K562 (cell line): ENCODE measurements around the gene ADIPOR2. TPM values are rescaled to one million over a fixed set of nuclear protein-coding genes. Genes with fewer than 3 reads are reported as not detected.
A peak's percentile ranks its signal among the peaks of the same experiment; 100 is the strongest.

Experiments
- BHLHE40 ChIP-seq: IDR thresholded peaks from 2 replicates; pipeline ENCODE4 v1.6.1; 2011; ENCODE audit warnings: low read length, improper control_type of control experiment
- FOXP4 ChIP-seq: sonication (generic); formaldehyde crosslinking; IDR thresholded peaks from 2 replicates; pipeline ENCODE4 v1.8.0; 2022; ENCODE audit warnings: mild to moderate bottlenecking, missing genetic modification reagents, borderline replicate concordance
- GTF2B ChIP-seq: IDR thresholded peaks from 2 replicates; pipeline ENCODE4 v1.6.1; 2011; ENCODE audit not compliant: insufficient read length; ENCODE audit errors: extremely low read depth
- MAZ ChIP-seq, 2 experiments: fragments of 450-650 bp in 1 of 2; sonication (generic) in 1 of 2; formaldehyde crosslinking; IDR thresholded peaks in 1 of 2; conservative IDR thresholded peaks in 1 of 2; 2 replicates each; pipeline versions ENCODE4 v1.4.0 to v1.5.0; 2020; ENCODE audit warnings: mild to moderate bottlenecking in 1 of 2, missing genetic modification reagents in 1 of 2
- MNT ChIP-seq, 2 experiments: fragments of 450-650 bp; conservative IDR thresholded peaks; 2 replicates each; pipeline ENCODE4 v1.6.1; 2017; ENCODE audit warnings: mild to moderate bottlenecking in 2 of 2, moderate library complexity in 2 of 2
- NELFE ChIP-seq: IDR thresholded peaks from 2 replicates; pipeline ENCODE4 v1.6.1; 2011; ENCODE audit warnings: mild to moderate bottlenecking; ENCODE audit not compliant: insufficient read depth, insufficient read length
- NRF1 ChIP-seq, 2 experiments: fragments of 450-650 bp; IDR thresholded peaks in 1 of 2; conservative IDR thresholded peaks in 1 of 2; 2 replicates each; pipeline ENCODE4 v1.6.1; 2014; ENCODE audit warnings: mild to moderate bottlenecking in 2 of 2
- PML ChIP-seq: IDR thresholded peaks from 2 replicates; pipeline ENCODE4 v1.6.1; 2012; ENCODE audit warnings: low read length, inconsistent platforms
- POLR2AphosphoS5 ChIP-seq: IDR thresholded peaks from 2 replicates; pipeline ENCODE4 v1.6.1; 2011; ENCODE audit warnings: mild to moderate bottlenecking, low read depth, low read length, moderate library complexity; ENCODE audit not compliant: control insufficient read depth, insufficient read depth
- RBM17 ChIP-seq: fragments of 200-400 bp; formaldehyde crosslinking; IDR thresholded peaks from 2 replicates; pipeline ENCODE4 v1.6.1; 2017; ENCODE audit warnings: low read depth, mild to moderate bottlenecking, low read length, borderline replicate concordance
- RBM22 ChIP-seq: fragments of 200-400 bp; formaldehyde crosslinking; IDR thresholded peaks from 2 replicates; pipeline ENCODE4 v1.6.1; 2018; ENCODE audit warnings: low read length, low read depth; ENCODE audit not compliant: poor library complexity, severe bottlenecking
- RNF2 ChIP-seq: sonication (generic); IDR thresholded peaks from 2 replicates; pipeline ENCODE4 v1.6.1; 2016
- SNIP1 ChIP-seq: fragments of 450-650 bp; IDR thresholded peaks from 2 replicates; pipeline ENCODE4 v1.7.1; 2017; ENCODE audit warnings: low read depth, mild to moderate bottlenecking
- SOX6 ChIP-seq: fragments of 450-650 bp; IDR thresholded peaks from 2 replicates; pipeline ENCODE4 v1.6.1; 2014; ENCODE audit warnings: mild to moderate bottlenecking
- STAG1 ChIP-seq: sonication (generic); formaldehyde crosslinking; IDR thresholded peaks from 2 replicates; pipeline ENCODE4 v1.5.0; 2020; ENCODE audit warnings: missing genetic modification reagents, borderline replicate concordance
- STAT5A ChIP-seq: IDR thresholded peaks from 2 replicates; pipeline ENCODE4 v1.6.1; 2012; ENCODE audit warnings: low read length, inconsistent platforms, borderline replicate concordance
- SUPT5H ChIP-seq: fragments of 450-650 bp; IDR thresholded peaks from 2 replicates; pipeline ENCODE4 v1.6.1; 2016
- TRIM28 ChIP-seq: fragments of 450-650 bp; IDR thresholded peaks from 2 replicates; pipeline ENCODE4 v1.6.1; 2017
- U2AF1 ChIP-seq: fragments of 200-400 bp; formaldehyde crosslinking; optimal IDR thresholded peaks from 2 replicates; pipeline ENCODE3; 2017; ENCODE audit warnings: mild to moderate bottlenecking, low read depth, low read length, moderate library complexity
- ZBTB7A ChIP-seq: IDR thresholded peaks from 2 replicates; pipeline ENCODE4 v1.6.1; 2011; ENCODE audit warnings: low read depth, mild to moderate bottlenecking, low read length, moderate library complexity, borderline replicate concordance; ENCODE audit not compliant: control insufficient read depth
- ZC3H4 ChIP-seq: sonication (generic); formaldehyde crosslinking; IDR thresholded peaks from 2 replicates; pipeline ENCODE4 v1.9.0; 2021; ENCODE audit warnings: missing genetic modification reagents, borderline replicate concordance
- ZFP36 ChIP-seq: fragments of 150-350 bp; IDR thresholded peaks from 2 replicates; pipeline ENCODE4 v1.6.1; 2018; ENCODE audit warnings: low read length, low read depth; ENCODE audit not compliant: partially characterized antibody
- ZKSCAN1 ChIP-seq: fragments of 150-350 bp; IDR thresholded peaks from 2 replicates; pipeline ENCODE4 v1.6.1; 2016; ENCODE audit warnings: low read depth, low read length
- ZNF146 ChIP-seq: IDR thresholded peaks from one replicate; pipeline ENCODE4 v1.6.1; 2018; ENCODE audit warnings: missing compliant biosample characterization; ENCODE audit not compliant: unreplicated experiment
- ZNF174 ChIP-seq: fragments of 250-450 bp; sonication (Bioruptor Pico); IDR thresholded peaks from 2 replicates; pipeline ENCODE4 v1.4.0; 2020; ENCODE audit warnings: mild to moderate bottlenecking
- ZNF354B ChIP-seq: fragments of 250-450 bp; sonication (Bioruptor Pico); IDR thresholded peaks from 2 replicates; pipeline ENCODE4 v1.4.0; 2020
- ZNF695 ChIP-seq: fragments of 450-650 bp; formaldehyde crosslinking; IDR thresholded peaks from 2 replicates; pipeline ENCODE4 v1.4.0; 2020; ENCODE audit warnings: mild to moderate bottlenecking, moderate library complexity
- ZZZ3 ChIP-seq: fragments of 450-650 bp; IDR thresholded peaks from 2 replicates; pipeline ENCODE4 v1.6.1; 2016; ENCODE audit warnings: antibody characterized with exemption, mild to moderate bottlenecking, moderate library complexity
- polyA plus RNA-seq, 8 experiments: library from polyadenylated mRNA; depleted of rRNA in 4 of 8; stranded (reverse) in 5 of 8; unstranded in 3 of 8; fragments of >200 nt; fragmentation: Nextera tagmentation in 2 of 8; fragmentation: Illumina TruSeq in 1 of 8; extraction: Ambion mirVana in 2 of 8; extraction: Trizol in 1 of 8; gene quantifications; 2 replicates each; pipeline versions ENCODE4 v1.2.1 to v1.2.3, GENCODE V29; 2011 to 2014; ENCODE audit warnings: inconsistent platforms in 1 of 8, missing spikeins in 1 of 8
- total RNA-seq, 7 experiments: library from RNA; depleted of rRNA in 6 of 7; stranded (reverse); fragments of >200 nt in 6 of 7; fragmentation: Illumina TruSeq in 2 of 7; extraction: Trizol in 2 of 7; gene quantifications; 2 replicates each; pipeline versions ENCODE4 v1.2.1 to v1.2.3, GENCODE V29; 2011 to 2021; ENCODE audit warnings: low replicate concordance in 1 of 7

The ADIPOR2 gene
- total and polyA plus RNA-seq, 9 of the 15 experiments (the other 6 are each of a cell fraction or from before 2014, with no cell fraction given), result 10.9 to 63.5 (median 46.0) TPM

GRCh38 chr12:1690578-1691122 is at the start of gene ADIPOR2 (continued):
- TF ChIP-seq MNT (conservative IDR thresholded peaks at IDR 0.05), result peak; percentile 71 to 87
- peak; percentile 65; the same call in 1 of the 2 replicates for TF ChIP-seq POLR2AphosphoS5
- no peak for TF ChIP-seq ZNF146
- TF ChIP-seq SOX6, result no peak; the same call in 1 of the 2 replicates
- TF ChIP-seq RBM22, result no peak
- TF ChIP-seq SNIP1, result no peak
- TF ChIP-seq MAZ (CRISPR knock-in tag; conservative IDR thresholded peaks at IDR 0.05 in 1 of 2, IDR thresholded peaks at IDR 0.05 in 1 of 2), result peak in 1 of 2 experiments; percentile 52; a peak in 3 of 4 replicates
- no peak for TF ChIP-seq ZZZ3
- TF ChIP-seq RNF2, result no peak
- TF ChIP-seq ZC3H4 (CRISPR knock-in tag), result no peak
- no peak for TF ChIP-seq PML
- peak; percentile 31 for TF ChIP-seq GTF2B
- no peak for TF ChIP-seq TRIM28
- no peak for TF ChIP-seq FOXP4 (CRISPR knock-in tag)
- no peak for TF ChIP-seq ZNF695 (CRISPR knock-in tag)
- TF ChIP-seq ZNF174 (CRISPR knock-in tag), result no peak
- no peak for TF ChIP-seq STAT5A
- TF ChIP-seq NRF1 (conservative IDR thresholded peaks at IDR 0.05 in 1 of 2, IDR thresholded peaks at IDR 0.05 in 1 of 2), result peak; percentile 96
- TF ChIP-seq ZFP36, result no peak
- peak; percentile 91 for TF ChIP-seq BHLHE40
- no peak for TF ChIP-seq ZNF354B (CRISPR knock-in tag)
- TF ChIP-seq SUPT5H, result peak; percentile 75
- TF ChIP-seq NELFE, result no peak
- no peak for TF ChIP-seq STAG1 (CRISPR knock-in tag)
- no peak for TF ChIP-seq ZBTB7A
- TF ChIP-seq ZKSCAN1, result no peak
- TF ChIP-seq U2AF1, result no peak
- no peak for TF ChIP-seq RBM17
